CD14-positive monocyte (primary cell): ENCODE measurements around the gene RGS7. TPM values are rescaled to one million over a fixed set of nuclear protein-coding genes. Genes with fewer than 3 reads are reported as not detected.
"Not testable (repeated sequence)": the region's sequence is repeated elsewhere in the genome, so short reads cannot be mapped to it uniquely, and the experiment has no call there.

ENCODE experiments used
- DNase-seq, 3 donors: peaks; one replicate each; pipeline ENCODE4 v3.0.0-alpha.2; 2011 to 2022
- H2AFZ ChIP-seq: 2 replicates; pipeline ENCODE4 v1.6.0; 2012; ENCODE audit warnings: mild to moderate bottlenecking, low read depth, low read length, inconsistent platforms; ENCODE audit not compliant: insufficient read depth, poor library complexity, severe bottlenecking
- H3K27ac ChIP-seq, 2 donors: 1 replicate in 1 of 2; 2 replicates in 1 of 2; pipeline ENCODE4 v1.5.1; 2012 to 2013; ENCODE audit warnings: low read length in 2 of 2, control low read depth in 1 of 2, inconsistent platforms in 1 of 2, low read depth in 1 of 2, mild to moderate bottlenecking in 1 of 2
- H3K27me3 ChIP-seq, 2 donors: one replicate each; pipeline versions ENCODE4 v1.6.0 to v1.6.1; 2011 to 2013; ENCODE audit warnings: low read length in 2 of 2; ENCODE audit not compliant: control insufficient read depth in 2 of 2, insufficient read depth in 2 of 2
- H3K36me3 ChIP-seq, 2 donors: replicated peaks in 1 of 2; 1 replicate in 1 of 2; 2 replicates in 1 of 2; pipeline versions ENCODE4 v1.5.1 to v1.6.1; 2012 to 2013; ENCODE audit warnings: low read length in 2 of 2, control low read depth in 1 of 2, inconsistent platforms in 1 of 2, mild to moderate bottlenecking in 1 of 2; ENCODE audit not compliant: insufficient read depth in 2 of 2, control insufficient read depth in 1 of 2
- H3K4me1 ChIP-seq, 2 donors: 1 replicate in 1 of 2; 2 replicates in 1 of 2; pipeline versions ENCODE4 v1.5.1 to v1.6.1; 2012 to 2013; ENCODE audit warnings: low read length in 2 of 2, control low read depth in 1 of 2, inconsistent platforms in 1 of 2, mild to moderate bottlenecking in 1 of 2, moderate library complexity in 1 of 2; ENCODE audit not compliant: insufficient read depth in 2 of 2, control insufficient read depth in 1 of 2
- H3K4me2 ChIP-seq: replicated peaks from 2 replicates; pipeline ENCODE3; 2012; ENCODE audit warnings: low read length, moderate library complexity, mild to moderate bottlenecking; ENCODE audit not compliant: poor library complexity, severe bottlenecking; ENCODE audit errors: extremely low read depth
- H3K4me3 ChIP-seq, 3 experiments: fragments of 200-600 bp in 1 of 3; sonication (generic) in 1 of 3; replicated peaks in 1 of 3; 1 replicate in 2 of 3; 2 replicates in 1 of 3; pipeline ENCODE4 v1.5.1; 2011 to 2013; ENCODE audit warnings: low read length in 3 of 3, mild to moderate bottlenecking in 3 of 3, control low read depth in 2 of 3, low read depth in 2 of 3, inconsistent platforms in 1 of 3, moderate library complexity in 1 of 3
- H3K79me2 ChIP-seq: 2 replicates; pipeline ENCODE4 v1.6.0; 2012; ENCODE audit warnings: mild to moderate bottlenecking, control low read depth, inconsistent platforms, low read length, moderate library complexity; ENCODE audit not compliant: insufficient read depth
- H3K9ac ChIP-seq: 2 replicates; pipeline ENCODE4 v1.6.0; 2017; ENCODE audit warnings: low read length, mild to moderate bottlenecking; ENCODE audit not compliant: insufficient read depth, poor library complexity, severe bottlenecking
- H3K9me3 ChIP-seq, 2 donors: replicated peaks in 1 of 2; 1 replicate in 1 of 2; 2 replicates in 1 of 2; pipeline versions ENCODE4 v1.5.1 to v1.6.1; 2012 to 2013; ENCODE audit warnings: low read length in 2 of 2, control low read depth in 1 of 2; ENCODE audit not compliant: control insufficient read depth in 1 of 2, insufficient read depth in 1 of 2
- H4K20me1 ChIP-seq: 2 replicates; pipeline ENCODE4 v1.6.0; 2012; ENCODE audit warnings: mild to moderate bottlenecking, low read length, control low read depth, moderate library complexity; ENCODE audit not compliant: insufficient read depth
- H3K27ac Mint-ChIP-seq, 7 donors: one replicate each; pipeline ENCODE4 v1.8.0; 2020; ENCODE audit warnings: mild to moderate bottlenecking in 7 of 7, mixed read lengths in 7 of 7, moderate library complexity in 6 of 7, inconsistent platforms in 2 of 7
- H3K27me3 Mint-ChIP-seq, 3 donors: one replicate each; pipeline ENCODE4 v1.8.0; 2021 to 2022; ENCODE audit warnings: low read depth in 3 of 3, mild to moderate bottlenecking in 3 of 3, mixed read lengths in 3 of 3, moderate library complexity in 3 of 3, inconsistent platforms in 1 of 3
- H3K36me3 Mint-ChIP-seq, 2 donors: one replicate each; pipeline ENCODE4 v1.8.0; 2020; ENCODE audit warnings: mixed read lengths in 2 of 2, inconsistent platforms in 1 of 2, mild to moderate bottlenecking in 1 of 2
- H3K4me1 Mint-ChIP-seq: one replicate; pipeline ENCODE4 v1.8.0; 2020; ENCODE audit warnings: mild to moderate bottlenecking, mixed read lengths
- H3K4me3 Mint-ChIP-seq, 2 donors: one replicate each; pipeline ENCODE4 v1.8.0; 2020; ENCODE audit warnings: mild to moderate bottlenecking in 2 of 2, mixed read lengths in 2 of 2, moderate library complexity in 1 of 2
- H3K9me3 Mint-ChIP-seq, 7 donors: one replicate each; pipeline ENCODE4 v1.8.0; 2020 to 2022; ENCODE audit warnings: mixed read lengths in 7 of 7, mild to moderate bottlenecking in 6 of 7, moderate library complexity in 6 of 7, inconsistent platforms in 2 of 7
- WGBS: methylation state at CpG from one replicate; pipeline ENCODE4 v1.1.5; 2013; ENCODE audit warnings: missing lambda C conversion rate; ENCODE audit not compliant: insufficient coverage; 5-methylcytosine and 5-hydroxymethylcytosine counted together
- intact Hi-C, 2 donors: fragments of 100-400 bp; cut with micrococcal nuclease; formaldehyde crosslinking; loops; one replicate each; pipeline versions ENCODE4 v1.15.0 to v1.15.1; 2023
- polyA plus RNA-seq, 3 donors: library from polyadenylated mRNA; depleted of rRNA in 1 of 3; unstranded in 2 of 3; stranded (reverse) in 1 of 3; fragments of 300-500 nt in 2 of 3; fragments of >200 nt in 1 of 3; fragmentation: Illumina TruSeq in 2 of 3; gene quantifications; 1 replicate in 2 of 3; 2 replicates in 1 of 3; pipeline ENCODE4 v1.2.3, GENCODE V29; 2012 to 2021
- TF ChIP-seq, protein P1 (sequence below): fragments of 200-600 bp; IDR thresholded peaks from one replicate; pipeline ENCODE4 v1.8.0; 2022; ENCODE audit warnings: antibody characterized with exemption, mild to moderate bottlenecking

Gene RGS7
- polyA plus RNA-seq, 3 donors, result not detected

DNA sequence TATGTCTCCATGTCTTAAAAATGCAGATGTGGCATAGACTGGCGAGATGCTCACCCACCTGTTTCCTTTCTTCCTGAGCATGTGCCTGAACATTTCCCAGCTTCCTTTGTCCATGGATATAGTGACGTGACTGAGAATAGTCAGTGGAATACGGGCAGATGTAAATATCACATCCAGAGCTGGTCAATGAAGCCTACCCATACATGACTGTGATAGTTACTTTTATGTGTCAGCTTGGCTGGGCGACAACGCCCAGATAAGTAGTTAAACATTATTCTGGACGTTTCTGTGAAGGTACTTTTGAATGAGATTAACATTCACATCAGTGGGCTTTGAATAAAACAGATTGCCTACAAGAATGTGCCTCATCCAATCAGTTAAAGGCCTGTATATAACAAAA, 135.7 kb downstream of the RGS7 start:
- Mint-ChIP-seq H3K27ac (no peak overlapping the region), H3K9me3 (peaks cover 3 to 17% (median 9%) of the 10 kb centered on the region in 7 donors), H3K36me3 (no peaks in the 10 kb centered on the region), H3K4me3 (no peak overlapping the region), H3K4me1 (no peaks in the 10 kb centered on the region), H3K27me3 (no peaks in the 10 kb centered on the region)
- TF ChIP-seq, protein P1, sequence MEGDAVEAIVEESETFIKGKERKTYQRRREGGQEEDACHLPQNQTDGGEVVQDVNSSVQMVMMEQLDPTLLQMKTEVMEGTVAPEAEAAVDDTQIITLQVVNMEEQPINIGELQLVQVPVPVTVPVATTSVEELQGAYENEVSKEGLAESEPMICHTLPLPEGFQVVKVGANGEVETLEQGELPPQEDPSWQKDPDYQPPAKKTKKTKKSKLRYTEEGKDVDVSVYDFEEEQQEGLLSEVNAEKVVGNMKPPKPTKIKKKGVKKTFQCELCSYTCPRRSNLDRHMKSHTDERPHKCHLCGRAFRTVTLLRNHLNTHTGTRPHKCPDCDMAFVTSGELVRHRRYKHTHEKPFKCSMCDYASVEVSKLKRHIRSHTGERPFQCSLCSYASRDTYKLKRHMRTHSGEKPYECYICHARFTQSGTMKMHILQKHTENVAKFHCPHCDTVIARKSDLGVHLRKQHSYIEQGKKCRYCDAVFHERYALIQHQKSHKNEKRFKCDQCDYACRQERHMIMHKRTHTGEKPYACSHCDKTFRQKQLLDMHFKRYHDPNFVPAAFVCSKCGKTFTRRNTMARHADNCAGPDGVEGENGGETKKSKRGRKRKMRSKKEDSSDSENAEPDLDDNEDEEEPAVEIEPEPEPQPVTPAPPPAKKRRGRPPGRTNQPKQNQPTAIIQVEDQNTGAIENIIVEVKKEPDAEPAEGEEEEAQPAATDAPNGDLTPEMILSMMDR, result no peak
- Histone ChIP-seq H4K20me1 (no peaks in the 10 kb centered on the region), H3K4me2 (no peak overlapping the region), H3K9me3 (peaks cover 7 to 12% of the 10 kb centered on the region in 2 donors), H2AFZ (no peak overlapping the region), H3K4me3 (no peak overlapping the region), H3K79me2 (no peaks in the 10 kb centered on the region), H3K36me3 (no peaks in the 10 kb centered on the region), H3K9ac (no peak overlapping the region), H3K4me1 (no peaks in the 10 kb centered on the region), H3K27me3 (no peaks in the 10 kb centered on the region), H3K27ac (no peak overlapping the region)
- DNase-seq, result no peak
- intact Hi-C loops, result no loop called here
- no CpG with 5 or more reads among the region's 6 CpGs for WGBS

DNA sequence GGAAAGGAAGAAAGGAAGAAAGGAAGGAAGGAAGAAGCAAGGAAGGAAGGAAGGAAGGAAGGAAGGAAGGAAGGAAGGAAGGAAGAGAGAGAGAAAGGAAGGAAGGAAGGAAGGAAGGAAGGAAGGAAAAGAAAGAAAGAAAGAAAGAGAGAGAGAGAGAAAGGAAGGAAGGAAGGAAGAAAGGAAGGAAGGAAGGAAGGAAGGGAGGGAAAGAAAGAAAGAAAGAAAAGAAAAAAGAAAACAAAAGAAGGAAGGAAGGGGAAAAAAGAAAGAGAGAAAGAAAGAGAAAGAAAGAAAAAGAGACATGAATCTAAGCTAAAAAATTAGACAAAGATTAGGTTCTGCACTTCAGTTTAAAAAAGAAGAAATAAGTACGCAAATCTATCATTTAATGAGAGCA, 136.1 kb downstream of the RGS7 start:
- peaks cover 3 to 17% (median 10%) of the 10 kb centered on the region in 7 donors for H3K9me3 Mint-ChIP-seq
- H3K27me3 Mint-ChIP-seq, H4K20me1 ChIP-seq, H3K27ac Mint-ChIP-seq, intact Hi-C loops, H3K36me3 ChIP-seq, H3K4me1 ChIP-seq, H3K27me3 ChIP-seq, H2AFZ ChIP-seq, H3K79me2 ChIP-seq, H3K27ac ChIP-seq, H3K4me3 Mint-ChIP-seq, H3K4me3 ChIP-seq, DNase-seq, H3K4me2 ChIP-seq, H3K36me3 Mint-ChIP-seq, H3K9ac ChIP-seq, H3K4me1 Mint-ChIP-seq: not testable (repeated sequence)
- WGBS, result no CpG with 5 or more reads among the region's 1 CpG
- H3K9me3 ChIP-seq, result peaks cover 7 to 12% of the 10 kb centered on the region in 2 donors
